ENCODE results near the gene CLDND1.

Gene CLDND1

GRCh38 chr3:98551236-98551635 is 28.5 kb upstream of the CLDND1 start:
- no peak for DNase-seq

- no peak for DNase-seq
Observed at GRCh38 chr3:98550833-98551232, 28.1 kb upstream of the CLDND1 start.

GRCh38 chr3:98548544-98548943 is 25.8 kb upstream of the CLDND1 start:
- DNase-seq: no peak

- no peak for DNase-seq
Observed at GRCh38 chr3:98545940-98546339, 23.2 kb upstream of the CLDND1 start.

- no peak for DNase-seq
Observed at GRCh38 chr3:98542623-98543022, 19.9 kb upstream of the CLDND1 start.

GRCh38 chr3:98541695-98542094 is 19.0 kb upstream of the CLDND1 start:
- DNase-seq: no peak

GRCh38 chr3:98540346-98540745 is 17.6 kb upstream of the CLDND1 start:
- no peak for DNase-seq

GRCh38 chr3:98536456-98537017 is 13.8 kb upstream of the CLDND1 start:
- DNase-seq: no peak

GRCh38 chr3:98534734-98535133 is 12.0 kb upstream of the CLDND1 start:
- DNase-seq: no peak

GRCh38 chr3:98534168-98534567 is 11.5 kb upstream of the CLDND1 start:
- no peak for DNase-seq

- DNase-seq: no peak
Observed at GRCh38 chr3:98532709-98533571, 10.2 kb upstream of the CLDND1 start.

GRCh38 chr3:98532275-98532637 is 9.6 kb upstream of the CLDND1 start:
- no peak for DNase-seq

- no peak for DNase-seq
Observed at GRCh38 chr3:98531622-98532274, 9.0 kb upstream of the CLDND1 start, which contains the start of gene GPR15. Gene GPR15 (plus strand): TSS chr3:98531978. CDS start chr3:98532034, 56 bp downstream.

GRCh38 chr3:98530676-98531075 is 8.0 kb upstream of the CLDND1 start:
- DNase-seq: no peak

GRCh38 chr3:98529856-98530459 is 7.3 kb upstream of the CLDND1 start:
- no peak for DNase-seq

GRCh38 chr3:98528474-98529346 is 6.0 kb upstream of the CLDND1 start:
- DNase-seq: no peak

- DNase-seq: no peak
Observed at GRCh38 chr3:98525494-98525893, 2.8 kb upstream of the CLDND1 start.

GRCh38 chr3:98521897-98522543 is 682 bp downstream of the CLDND1 start:
- peak; percentile 51 for DNase-seq

- no peak for DNase-seq
Observed at GRCh38 chr3:98519351-98519750, 3.4 kb downstream of the CLDND1 start.

- DNase-seq: no peak
Observed at GRCh38 chr3:98518816-98519215, 3.9 kb downstream of the CLDND1 start.

GRCh38 chr3:98514948-98515347 is 7.8 kb downstream of the CLDND1 start:
- no peak for DNase-seq

- no peak for DNase-seq
Observed at GRCh38 chr3:98513736-98514135, 9.0 kb downstream of the CLDND1 start.
